ENCODE data around the gene ARID1A. TPM values are rescaled to one million over a fixed set of nuclear protein-coding genes. Genes with fewer than 3 reads are reported as not detected.

Gene ARID1A
- total RNA-seq, 1 donor from 2014 or later = 155 TPM

- H3K9me3 Mint-ChIP-seq = no peaks in the 10 kb centered on the region
- peak overlapping the region; percentile 72 for H3K27ac Mint-ChIP-seq (ENCODE audit: unreplicated experiment)
- TF ChIP-seq CTCF (conservative IDR thresholded peaks at IDR 0.05) = no peak
- peaks cover 14% of the 10 kb centered on the region for H3K36me3 Mint-ChIP-seq (ENCODE audit: low read depth)
- no peak for DNase-seq (ENCODE audit: low read depth, low spot score)
- H3K4me3 Mint-ChIP-seq = no peak overlapping the region
- peaks cover 17% of the 10 kb centered on the region for H3K4me1 Mint-ChIP-seq
- no peaks in the 10 kb centered on the region for H3K27me3 Mint-ChIP-seq (ENCODE audit: low read depth)
Measured at GRCh38 chr1:26740023-26740634, 44.3 kb downstream of the ARID1A start.

- no peak overlapping the region for H3K4me3 Mint-ChIP-seq
- TF ChIP-seq CTCF (conservative IDR thresholded peaks at IDR 0.05) = no peak
- no peaks in the 10 kb centered on the region for H3K9me3 Mint-ChIP-seq
- H3K27ac Mint-ChIP-seq (ENCODE audit: unreplicated experiment) = no peak overlapping the region
- peaks cover 17% of the 10 kb centered on the region for H3K4me1 Mint-ChIP-seq
- DNase-seq (ENCODE audit: low read depth, low spot score) = no peak
- H3K36me3 Mint-ChIP-seq (ENCODE audit: low read depth) = peaks cover 11% of the 10 kb centered on the region
- no peaks in the 10 kb centered on the region for H3K27me3 Mint-ChIP-seq (ENCODE audit: low read depth)
Measured at GRCh38 chr1:26740952-26741351, 45.1 kb downstream of the ARID1A start.

- Mint-ChIP-seq H3K4me3 (no peak overlapping the region), H3K9me3 (no peaks in the 10 kb centered on the region), H3K27ac (ENCODE audit: unreplicated experiment) (peak overlapping the region; percentile 64), H3K36me3 (ENCODE audit: low read depth) (peaks cover 22% of the 10 kb centered on the region), H3K27me3 (ENCODE audit: low read depth) (no peaks in the 10 kb centered on the region), H3K4me1 (peaks cover 20% of the 10 kb centered on the region)
- no peak for DNase-seq (ENCODE audit: low read depth, low spot score)
- no peak for TF ChIP-seq CTCF (conservative IDR thresholded peaks at IDR 0.05)
Measured at GRCh38 chr1:26743426-26744059, 47.7 kb downstream of the ARID1A start.

GRCh38 chr1:26744075-26744959, 48.5 kb downstream of the ARID1A start:
- Mint-ChIP-seq H3K36me3 (ENCODE audit: low read depth) (peaks cover 26% of the 10 kb centered on the region), H3K9me3 (no peaks in the 10 kb centered on the region), H3K27me3 (ENCODE audit: low read depth) (no peaks in the 10 kb centered on the region), H3K27ac (ENCODE audit: unreplicated experiment) (peak overlapping the region; percentile 64), H3K4me1 (peaks cover 20% of the 10 kb centered on the region), H3K4me3 (peak overlapping the region; percentile 21)
- DNase-seq (ENCODE audit: low read depth, low spot score) = peak; percentile 37
- no peak for TF ChIP-seq CTCF (conservative IDR thresholded peaks at IDR 0.05)

- Mint-ChIP-seq H3K4me1 (peaks cover 22% of the 10 kb centered on the region), H3K36me3 (ENCODE audit: low read depth) (peaks cover 25% of the 10 kb centered on the region), H3K4me3 (no peak overlapping the region), H3K27ac (ENCODE audit: unreplicated experiment) (no peak overlapping the region), H3K27me3 (ENCODE audit: low read depth) (no peaks in the 10 kb centered on the region), H3K9me3 (no peaks in the 10 kb centered on the region)
- DNase-seq (ENCODE audit: low read depth, low spot score) = no peak
- TF ChIP-seq CTCF (conservative IDR thresholded peaks at IDR 0.05) = no peak
Measured at GRCh38 chr1:26745191-26745590, 49.4 kb downstream of the ARID1A start.

All from neural crest cell (in vitro differentiated cells).